HT1080 (cell line): ENCODE data around the gene ANAPC5. TPM values are rescaled to one million over a fixed set of nuclear protein-coding genes. Genes with fewer than 3 reads are reported as not detected.
"Not testable (repeated sequence)": the region's sequence is repeated elsewhere in the genome, so short reads cannot be mapped to it uniquely, and the experiment has no call there.

Experiments
- DNase-seq: peaks from one replicate; pipeline ENCODE4 v3.0.0-alpha.2; 2015; ENCODE audit warnings: low read depth
- polyA plus RNA-seq, 2 experiments: library from polyadenylated mRNA; depleted of rRNA; stranded (reverse); fragments of >200 nt; gene quantifications; 2 replicates each; pipeline ENCODE4 v1.2.3, GENCODE V29; 2015
- total RNA-seq: library from RNA; depleted of rRNA; stranded (reverse); fragments of >200 nt; shearing (Covaris generic); gene quantifications from 2 replicates; pipeline ENCODE4 v1.2.3, GENCODE V29; 2014; rRNA removed

ANAPC5 gene
- 169 and 192 TPM in 2 replicates for total RNA-seq
- polyA plus RNA-seq (2015; cell fraction: cytosol; rRNA removed), result 130 and 146 TPM in 2 replicates
- polyA plus RNA-seq (2015; cell fraction: nucleus; rRNA removed), result 182 and 200 TPM in 2 replicates

DNA sequence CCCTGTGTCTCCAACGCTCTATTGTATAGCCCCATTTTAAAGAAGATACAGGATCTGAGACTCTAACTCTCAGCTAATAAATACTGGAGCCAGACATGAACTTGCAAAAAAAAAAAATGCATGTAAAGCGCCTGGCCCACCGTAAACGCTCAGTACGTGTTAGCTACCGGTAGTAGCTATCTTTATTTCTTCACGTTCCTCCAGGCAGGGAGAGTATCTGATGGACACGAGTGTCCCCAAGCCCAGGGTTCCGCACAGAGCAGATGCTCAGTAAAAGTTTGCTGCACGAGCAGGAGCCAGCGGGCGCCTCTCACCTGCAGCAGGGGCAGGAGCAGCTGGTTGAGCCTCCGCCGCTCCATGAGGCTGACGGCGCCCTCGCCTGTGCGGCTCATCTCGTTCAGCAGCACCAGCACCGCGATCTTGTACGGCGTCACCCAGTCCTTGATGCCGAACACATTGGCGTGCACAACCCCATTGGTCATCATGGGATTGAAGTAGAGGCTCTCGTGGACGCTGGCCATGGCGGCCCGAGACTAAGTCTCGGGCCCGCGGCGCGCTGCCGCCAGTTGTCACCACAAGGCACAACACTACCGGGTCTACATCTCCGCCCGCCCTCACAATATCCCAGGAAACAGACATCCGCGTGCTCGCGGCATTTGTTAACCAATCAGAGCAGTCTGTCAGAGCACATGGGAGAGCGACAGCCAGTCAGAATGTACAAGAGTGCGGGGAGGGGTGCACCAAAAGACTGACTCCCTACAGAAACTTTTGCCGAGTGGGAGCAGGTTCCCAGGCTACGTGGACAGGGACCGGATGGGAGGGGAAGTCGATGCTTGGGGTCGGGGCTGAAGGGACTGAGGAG, at the start of gene ANAPC5:
ANAPC5 (minus strand) TSS at position 592 of the 862 bp plus-strand sequence; CDS start at position 521, 71 bp downstream.
- peak; percentile 99 for DNase-seq

GRCh38 chr12:121400332-121401139, 48.3 kb upstream of the ANAPC5 start:
- DNase-seq, result peak; percentile 50

DNA sequence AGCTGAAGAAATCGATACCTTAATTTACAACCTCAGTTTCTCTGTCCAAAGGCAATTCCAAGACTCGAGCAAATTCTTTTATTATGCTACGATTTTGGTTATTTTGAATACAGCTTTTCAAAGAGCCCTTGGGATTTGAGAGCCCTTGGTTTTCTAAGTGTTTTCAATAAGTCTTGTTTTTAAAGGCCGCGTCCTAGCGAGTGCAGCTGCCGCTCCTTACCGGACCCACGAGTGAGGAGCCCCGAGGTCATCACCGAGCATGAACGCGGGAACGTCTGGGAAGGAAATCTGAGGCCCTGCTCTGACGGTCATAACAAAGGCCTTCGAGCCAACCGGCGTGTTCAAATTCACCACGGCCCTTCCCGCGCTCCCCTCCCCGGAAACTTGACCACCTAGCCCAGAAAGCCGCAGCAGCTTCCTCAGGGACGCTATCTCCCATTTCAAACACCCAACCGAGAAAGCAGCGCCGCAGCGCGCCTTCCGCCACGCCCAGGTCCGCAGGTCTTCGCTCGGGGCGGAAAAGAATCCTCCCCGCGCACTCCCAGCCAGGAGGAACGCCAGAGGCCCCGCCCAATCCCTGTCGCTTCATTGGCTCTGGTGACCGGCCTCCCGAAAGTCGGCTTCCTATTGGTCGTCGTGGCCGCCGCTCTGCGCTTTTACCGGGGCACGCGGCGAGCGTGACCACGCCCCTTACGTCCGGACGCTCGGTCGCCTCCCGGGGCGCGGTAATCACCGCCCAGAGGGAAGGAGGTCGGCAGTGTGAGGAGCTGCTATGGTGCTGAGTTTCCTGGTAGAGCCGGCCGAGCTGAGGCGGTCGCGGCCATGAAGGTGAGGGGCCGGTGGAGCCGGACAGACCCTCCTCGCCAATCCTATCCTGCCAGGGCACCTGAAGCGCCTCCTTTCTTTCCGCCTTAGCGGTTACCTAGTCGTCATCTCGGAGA, 47.5 kb upstream of the ANAPC5 start, which contains the start of gene RNF34:
RNF34 (plus strand) TSS at position 728 of the 941 bp plus-strand sequence; CDS start at position 823, 95 bp downstream.
- DNase-seq, result peak; percentile 99

DNA sequence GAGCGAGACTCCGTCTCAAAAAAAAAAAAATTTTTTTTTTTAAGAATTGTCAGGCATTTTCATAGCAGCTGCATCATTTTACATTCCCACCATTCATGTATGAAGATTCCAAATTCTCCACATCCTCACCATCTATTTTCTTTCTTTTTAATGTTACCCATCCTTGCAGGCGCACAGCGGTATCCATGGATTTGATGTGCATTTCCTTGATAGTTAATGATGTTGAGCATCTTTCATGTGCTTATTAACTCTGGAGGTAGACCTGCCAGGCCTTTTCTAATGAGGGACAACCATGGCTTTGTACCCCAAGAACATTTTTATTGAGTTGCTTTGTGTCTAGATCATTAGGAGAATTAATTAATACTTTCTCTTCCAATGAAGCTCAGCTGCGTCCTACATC, 46.1 kb upstream of the ANAPC5 start:
- no peak for DNase-seq

DNA sequence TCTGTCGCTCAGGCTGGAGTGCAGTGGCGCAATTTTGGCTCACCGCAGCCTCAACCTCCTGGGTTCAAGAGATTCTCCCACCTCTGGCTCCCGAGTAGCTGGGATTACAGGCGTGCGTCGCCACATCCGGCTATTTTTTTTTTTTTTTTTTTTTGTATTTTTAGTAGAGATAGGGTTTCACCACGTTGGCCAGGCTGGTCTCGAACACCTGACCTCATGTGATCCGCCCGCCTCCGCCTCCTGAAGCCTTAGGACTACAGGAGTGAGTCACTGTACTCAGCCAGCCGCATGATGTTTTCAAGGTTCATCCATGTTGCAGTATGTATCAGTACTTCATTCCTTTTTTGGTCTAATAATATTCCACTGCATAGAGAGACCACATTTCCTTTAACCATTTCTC, 45.3 kb upstream of the ANAPC5 start:
- no peak for DNase-seq

DNA sequence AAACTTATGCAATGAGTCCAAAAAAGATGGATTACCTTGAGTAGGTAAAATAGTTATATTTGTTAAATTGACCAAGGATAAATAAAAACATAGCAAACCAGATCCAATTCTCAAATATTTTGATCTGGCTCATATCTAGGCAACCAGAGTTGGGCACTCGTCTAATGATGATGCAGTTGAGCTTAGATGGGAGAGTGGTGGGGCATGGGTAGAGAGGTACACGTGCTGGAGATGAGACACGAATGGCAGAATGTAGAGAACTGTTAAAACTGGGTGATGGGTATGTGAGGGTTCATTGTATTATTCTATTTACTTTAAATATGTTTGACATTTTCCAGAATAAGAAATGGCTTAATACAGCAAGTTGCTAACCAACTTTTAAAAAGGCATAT, 40.1 kb upstream of the ANAPC5 start:
- no peak for DNase-seq

DNA sequence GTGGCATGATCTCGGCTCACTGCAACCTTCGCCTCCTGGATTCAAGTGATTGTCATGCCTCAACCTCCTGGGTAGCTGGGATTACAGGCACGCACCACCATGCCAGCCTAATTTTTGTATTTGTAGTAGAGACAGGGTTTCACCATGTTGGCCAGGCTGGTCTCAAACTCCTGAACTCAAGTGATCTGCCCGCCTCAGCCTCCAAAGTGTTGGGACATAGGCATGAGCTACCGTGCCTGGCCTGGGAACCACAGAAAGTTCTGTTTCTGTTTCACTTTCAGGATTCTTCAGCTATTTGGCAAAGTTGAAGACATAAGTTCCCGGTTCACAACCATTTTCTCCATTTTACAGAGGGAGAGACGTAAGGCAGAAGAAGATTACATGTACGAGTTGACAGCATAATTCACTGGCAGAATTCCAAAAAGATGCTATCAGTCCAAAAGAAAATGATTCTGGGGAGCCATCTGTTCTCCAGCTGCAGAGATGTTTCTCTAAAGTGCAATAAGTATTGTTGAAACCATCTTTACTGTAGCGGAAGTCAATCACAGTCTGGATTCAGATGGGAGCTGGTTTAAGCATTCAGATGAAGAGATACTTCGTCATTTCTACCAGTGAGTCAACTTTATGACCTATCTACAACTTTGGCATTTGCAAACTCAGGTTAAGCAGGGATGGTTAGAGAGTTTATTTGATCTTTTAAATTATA, 39.6 kb upstream of the ANAPC5 start:
- DNase-seq, result no peak

GRCh38 chr12:121390856-121391255, 38.6 kb upstream of the ANAPC5 start:
- no peak for DNase-seq

DNA sequence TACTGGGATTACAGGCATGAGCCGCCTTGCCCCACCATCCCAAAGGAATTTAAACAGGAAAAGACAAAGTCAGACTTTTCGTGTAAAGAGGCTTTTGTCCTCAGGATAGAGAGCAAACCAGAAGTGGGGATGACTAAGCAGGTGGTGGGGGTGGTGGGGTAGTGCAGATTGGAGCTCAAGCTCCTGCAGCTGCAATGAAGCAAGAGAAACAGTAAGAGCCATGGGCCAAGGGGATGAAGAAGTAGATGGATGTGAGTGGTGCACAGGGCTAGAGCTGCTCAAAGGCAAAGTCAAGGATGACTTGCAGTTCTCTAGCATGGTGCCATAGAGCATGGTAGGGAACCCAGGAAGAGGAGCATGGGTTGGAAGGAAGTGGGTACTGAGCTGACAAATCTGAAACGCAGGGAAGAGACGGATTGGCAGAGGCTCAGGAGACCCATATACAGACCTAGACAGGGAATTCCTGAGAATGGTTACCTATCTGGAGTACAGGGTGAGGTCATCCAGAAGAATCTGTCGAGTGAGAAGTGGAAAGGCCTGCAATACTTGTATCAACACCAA, 36.3 kb upstream of the ANAPC5 start:
- DNase-seq, result peak; percentile 94

DNA sequence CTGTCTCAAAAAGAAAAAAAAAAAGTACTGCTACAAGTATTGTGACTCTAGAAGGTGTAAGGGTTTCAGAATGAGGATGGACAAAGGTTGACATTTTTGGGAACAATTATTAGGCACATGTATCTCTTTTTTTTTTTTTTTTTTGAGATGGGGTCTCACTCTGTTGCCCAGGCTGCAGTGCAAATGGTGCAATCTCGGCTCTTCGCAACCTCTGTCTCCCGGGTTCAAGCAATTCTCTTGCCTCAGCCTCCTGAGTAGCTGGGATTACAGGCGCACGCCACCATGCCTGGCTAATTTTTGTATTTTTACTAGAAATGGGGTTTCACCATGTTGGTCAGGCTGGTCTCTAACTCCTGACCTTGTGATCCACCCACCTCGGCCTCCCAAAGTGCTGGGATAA, 32.7 kb upstream of the ANAPC5 start:
- not testable (repeated sequence) for DNase-seq

GRCh38 chr12:121383601-121384021, 31.4 kb upstream of the ANAPC5 start:
- no peak for DNase-seq

GRCh38 chr12:121379945-121380344, 27.7 kb upstream of the ANAPC5 start:
- no peak for DNase-seq

- no peak for DNase-seq
Measured at GRCh38 chr12:121378736-121379135, 26.5 kb upstream of the ANAPC5 start.

DNA sequence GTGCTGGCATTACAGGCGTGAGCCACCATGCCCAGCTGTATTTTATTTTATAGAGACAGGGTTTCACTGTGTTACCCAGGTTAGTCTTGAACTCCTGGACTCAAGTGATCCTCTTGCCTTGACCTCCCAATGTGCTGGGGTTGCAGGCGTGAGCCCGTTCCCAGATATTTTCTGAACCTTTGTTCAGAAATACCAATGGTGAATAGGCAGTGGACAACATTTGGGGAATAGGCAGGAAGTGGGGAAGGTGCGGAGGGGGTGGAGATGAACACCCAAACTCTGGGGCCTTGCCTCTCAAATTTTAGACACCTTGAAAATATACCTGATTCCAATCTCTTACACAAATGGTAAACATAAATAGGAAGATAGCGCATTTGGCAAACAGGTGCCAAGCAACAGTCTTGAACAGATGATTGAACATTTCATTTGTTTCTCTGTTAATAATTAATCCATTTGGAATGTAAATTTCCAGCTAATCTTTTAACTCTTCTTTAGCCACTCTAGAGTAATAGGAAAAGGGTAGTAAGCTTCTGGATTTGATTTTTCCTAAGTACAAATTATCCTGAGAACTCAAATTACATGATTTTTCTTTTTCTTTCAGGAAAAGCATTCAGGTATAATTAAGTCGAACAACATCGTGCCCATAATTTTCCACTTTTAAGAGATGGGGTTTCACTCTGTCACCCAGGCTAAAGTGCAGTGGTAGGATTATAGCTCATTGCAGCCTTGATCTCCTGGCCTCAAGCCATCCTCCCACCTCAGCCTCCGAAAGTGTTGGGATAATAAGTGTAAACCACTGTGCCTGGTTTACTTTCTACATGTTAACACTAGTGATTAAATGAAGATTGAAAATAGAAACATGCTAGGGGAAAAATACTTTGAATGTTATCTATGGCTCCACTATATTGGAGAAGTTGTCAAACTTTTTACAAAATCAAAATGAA, 24.8 kb upstream of the ANAPC5 start:
- no peak for DNase-seq

DNA sequence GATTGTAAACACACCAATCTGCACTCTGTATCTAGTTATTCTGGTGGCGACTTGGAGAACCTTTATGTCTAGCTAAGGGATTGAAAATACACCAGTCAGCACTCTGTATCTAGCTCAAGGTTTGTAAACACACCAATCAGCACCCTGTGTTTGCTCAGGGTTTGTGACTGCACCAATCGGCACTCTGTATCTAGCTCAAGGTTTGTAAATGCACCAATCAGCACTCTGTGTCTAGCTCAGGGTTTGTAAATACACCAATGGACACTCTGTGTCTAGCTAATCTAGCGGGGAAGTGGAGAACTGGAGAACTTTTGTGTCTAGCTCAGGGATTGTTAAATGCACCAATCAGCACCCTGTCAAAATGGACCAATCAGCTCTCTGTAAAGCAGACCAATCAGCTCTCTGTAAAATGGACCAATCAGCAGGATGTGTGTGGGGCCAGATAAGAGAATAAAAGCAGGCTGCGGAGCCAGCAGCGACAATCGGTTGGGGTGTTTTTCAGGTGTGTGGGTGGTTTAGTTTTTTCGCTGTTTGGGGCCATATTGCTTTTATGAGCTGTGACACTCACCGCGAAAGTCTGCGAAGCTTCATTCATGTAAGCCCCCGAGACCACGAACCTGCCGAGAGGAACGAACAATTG, 22.9 kb upstream of the ANAPC5 start:
- DNase-seq, result not testable (repeated sequence)

GRCh38 chr12:121374336-121374735, 22.1 kb upstream of the ANAPC5 start:
- DNase-seq, result not testable (repeated sequence)

DNA sequence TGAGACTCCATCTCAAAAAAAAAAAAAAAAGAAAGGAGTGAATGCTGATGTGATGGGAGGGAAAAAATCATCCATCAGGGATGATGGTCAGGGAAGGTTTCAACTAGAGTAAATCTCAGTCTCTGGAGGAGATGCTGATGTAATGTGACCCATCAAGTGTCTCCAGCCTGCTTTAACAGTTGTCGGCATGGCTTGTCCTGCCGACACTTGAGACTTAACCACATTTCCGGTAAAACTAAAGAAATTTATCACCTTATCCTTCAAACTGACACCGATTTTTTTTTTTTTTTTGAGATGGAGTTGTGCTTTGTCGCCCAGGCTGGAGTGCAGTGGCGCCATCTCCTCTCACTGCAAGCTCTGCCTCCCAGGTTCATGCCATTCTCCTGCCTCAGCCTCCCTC, 21.5 kb upstream of the ANAPC5 start:
- DNase-seq, result no peak

DNA sequence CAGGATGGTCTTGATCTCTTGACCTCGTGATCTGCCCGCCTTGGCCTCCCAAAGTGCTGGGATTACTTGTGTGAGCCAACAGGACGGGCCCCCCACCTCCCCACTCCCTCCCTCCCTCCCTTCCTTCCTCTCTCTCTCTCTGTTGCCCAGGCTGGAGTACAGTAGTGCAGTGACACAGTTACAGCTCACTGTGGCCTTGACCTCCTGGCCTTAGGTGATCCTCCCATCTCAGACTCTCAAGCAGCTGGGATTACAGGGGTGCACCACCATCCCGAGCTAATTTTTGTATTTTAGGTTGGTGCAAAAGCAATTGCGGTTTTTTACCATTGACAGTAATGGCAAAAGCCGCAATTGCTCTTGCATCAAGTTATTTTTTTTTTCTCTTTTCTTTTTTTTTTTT, 19.2 kb upstream of the ANAPC5 start:
- no peak for DNase-seq
